COR-L47 (cell line): ENCODE results near the gene ODAD4.

Experiments used
- DNase-seq: peaks from one replicate; lab custom pipeline; 2025; lab: John Stamatoyannopoulos, UW

Gene ODAD4

GRCh38 chr17:41971721-41972523 is 41.5 kb downstream of the ODAD4 start:
- no peak for DNase-seq

- no peak for DNase-seq
Measured at GRCh38 chr17:41972571-41973407, 42.4 kb downstream of the ODAD4 start.

GRCh38 chr17:41973408-41973811 is 43.0 kb downstream of the ODAD4 start:
- no peak for DNase-seq

GRCh38 chr17:41974031-41974430 is 43.6 kb downstream of the ODAD4 start:
- no peak for DNase-seq

GRCh38 chr17:41974658-41975057 is 44.2 kb downstream of the ODAD4 start:
- DNase-seq = no peak

GRCh38 chr17:41975099-41976083 is 45.0 kb downstream of the ODAD4 start:
- no peak for DNase-seq

GRCh38 chr17:41976142-41976768 is 45.8 kb downstream of the ODAD4 start:
- DNase-seq = no peak

- DNase-seq = no peak
Measured at GRCh38 chr17:41977991-41978390, 47.6 kb downstream of the ODAD4 start.

GRCh38 chr17:41982026-41982760 is 51.8 kb downstream of the ODAD4 start:
- DNase-seq = no peak

GRCh38 chr17:41984454-41984853 is 54.0 kb downstream of the ODAD4 start:
- DNase-seq = no peak

GRCh38 chr17:41985919-41986318 is 55.5 kb downstream of the ODAD4 start:
- DNase-seq = no peak

- no peak for DNase-seq
Measured at GRCh38 chr17:41986634-41987033, 56.2 kb downstream of the ODAD4 start.

- DNase-seq = no peak
Measured at GRCh38 chr17:41987642-41988041, 57.2 kb downstream of the ODAD4 start.

- no peak for DNase-seq
Measured at GRCh38 chr17:41988418-41988817, 58.0 kb downstream of the ODAD4 start.

GRCh38 chr17:41989702-41990419 is 59.4 kb downstream of the ODAD4 start:
- DNase-seq = no peak

- DNase-seq = no peak
Measured at GRCh38 chr17:41992576-41992975, 62.2 kb downstream of the ODAD4 start.

- DNase-seq = no peak
Measured at GRCh38 chr17:41996855-41997164, 66.4 kb downstream of the ODAD4 start.

- DNase-seq = no peak
Measured at GRCh38 chr17:41998497-41998896, 68.1 kb downstream of the ODAD4 start.

GRCh38 chr17:42000413-42001133 is 70.2 kb downstream of the ODAD4 start:
- no peak for DNase-seq

- DNase-seq = no peak
Measured at GRCh38 chr17:42001729-42002128, 71.3 kb downstream of the ODAD4 start.
